Activated CD8-positive, alpha-beta memory T cell treated with anti-CD3 and anti-CD28 coated beads, Interleukin-2, amount 50 U/mL, for 24 hours (primary cell): ENCODE results near the gene LYST.
"Not testable (repeated sequence)": the region's sequence is repeated elsewhere in the genome, so short reads cannot be mapped to it uniquely, and the experiment has no call there.

Source experiments
- DNase-seq: peaks from one replicate; pipeline ENCODE4 v3.0.0-alpha.2; 2020; ENCODE audit errors: extremely low read depth

The LYST gene

DNA sequence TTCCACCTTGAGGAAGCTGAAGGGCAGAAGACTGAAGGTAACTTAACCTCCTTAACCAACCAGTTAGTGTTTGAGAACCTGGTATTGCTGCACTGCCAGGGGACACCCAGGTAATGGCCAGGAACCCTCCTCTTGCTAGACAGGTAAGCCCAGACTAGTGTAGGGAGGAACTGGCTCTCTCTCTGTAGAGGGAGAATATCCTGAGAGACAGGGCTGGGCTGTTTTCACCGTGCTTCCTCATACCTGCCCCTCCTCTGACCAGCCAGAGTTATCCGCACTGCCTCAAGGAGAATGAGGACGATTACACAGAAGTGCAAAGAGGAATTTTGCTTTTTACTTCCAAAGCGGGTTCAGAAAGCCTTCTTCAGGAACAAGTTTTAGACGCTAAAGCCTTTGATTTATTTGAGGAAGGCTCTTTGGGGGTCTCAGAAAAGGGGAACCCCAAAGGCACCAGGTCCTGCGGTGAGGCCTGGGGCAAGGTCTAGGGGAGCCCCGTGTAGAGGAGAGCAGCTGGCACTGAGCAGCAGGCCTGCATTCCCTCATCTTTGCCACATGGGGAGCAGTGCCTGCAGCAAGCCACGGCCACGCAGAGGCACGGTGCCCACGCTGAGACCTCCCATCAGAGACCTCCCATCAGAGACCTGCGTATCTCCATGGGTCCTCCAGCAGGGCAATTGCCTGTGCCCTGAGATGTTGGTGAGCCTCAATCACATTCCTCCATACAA lies 230.6 kb downstream of the LYST start:
- no peak for DNase-seq

DNA sequence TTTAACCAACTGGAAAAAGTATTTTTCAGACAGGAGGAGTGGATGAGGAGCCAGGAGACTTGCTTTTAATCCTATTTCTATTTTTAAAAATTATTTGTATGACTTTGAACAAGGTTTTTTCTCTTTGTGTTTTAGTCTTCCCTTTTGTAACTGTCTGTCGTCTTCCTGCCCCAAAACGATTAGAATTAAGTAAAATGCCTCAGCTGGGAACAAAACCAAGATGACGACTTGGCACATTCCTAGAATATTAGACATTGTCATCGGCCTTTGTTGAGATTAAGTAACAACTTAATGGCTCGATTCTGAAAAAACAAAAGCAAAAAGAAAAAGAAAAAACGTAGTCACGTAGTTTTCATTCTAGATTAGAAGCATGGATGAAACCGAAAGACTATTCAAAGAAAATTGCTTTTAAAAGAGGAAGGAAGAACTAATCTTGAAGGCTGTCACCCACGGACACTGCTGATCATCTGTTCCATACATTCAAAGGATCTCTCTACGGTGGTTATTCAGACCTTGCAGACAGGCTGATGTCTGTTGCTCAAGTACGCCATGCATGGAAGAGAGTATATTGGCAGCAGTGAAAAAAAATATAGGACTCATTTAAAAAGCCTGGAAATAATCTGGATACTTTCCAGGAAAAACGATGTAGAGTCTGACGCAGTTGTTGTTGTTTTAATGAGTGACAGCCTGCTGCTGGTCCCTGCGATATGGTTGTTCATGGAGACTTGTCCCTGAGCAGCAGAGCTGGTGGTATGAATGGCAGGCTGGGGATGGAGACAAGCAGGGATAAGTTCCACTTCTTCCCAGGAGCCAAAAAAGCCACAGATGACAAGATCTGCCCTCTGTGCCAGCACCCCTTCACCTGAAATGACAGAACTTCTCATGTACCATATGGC lies 234.0 kb downstream of the LYST start:
- DNase-seq, result no peak

GRCh38 chr1:235631816-235632215 lies 234.9 kb downstream of the LYST start:
- DNase-seq, result no peak

GRCh38 chr1:235628316-235629005 lies 238.2 kb downstream of the LYST start:
- DNase-seq, result no peak

GRCh38 chr1:235625831-235626230 lies 240.9 kb downstream of the LYST start:
- no peak for DNase-seq

DNA sequence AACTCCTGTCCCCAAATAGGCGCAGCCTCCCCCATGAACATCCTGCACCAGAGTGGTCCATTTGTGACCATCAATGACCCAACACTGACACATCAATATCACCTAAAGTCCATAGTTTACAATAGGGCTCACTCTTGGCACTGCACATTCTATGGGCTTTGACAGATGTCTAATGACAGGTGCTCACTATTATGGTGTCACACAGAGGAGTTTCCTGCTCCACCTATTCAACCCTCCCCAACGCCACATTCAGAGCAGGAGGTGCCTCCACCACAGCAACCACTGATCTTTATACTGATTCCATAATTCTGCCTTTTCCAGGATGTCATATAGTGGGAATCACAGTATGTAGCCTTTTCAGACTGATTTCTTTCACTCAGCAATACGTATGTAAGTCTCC lies 241.4 kb downstream of the LYST start:
- DNase-seq, result no peak

DNA sequence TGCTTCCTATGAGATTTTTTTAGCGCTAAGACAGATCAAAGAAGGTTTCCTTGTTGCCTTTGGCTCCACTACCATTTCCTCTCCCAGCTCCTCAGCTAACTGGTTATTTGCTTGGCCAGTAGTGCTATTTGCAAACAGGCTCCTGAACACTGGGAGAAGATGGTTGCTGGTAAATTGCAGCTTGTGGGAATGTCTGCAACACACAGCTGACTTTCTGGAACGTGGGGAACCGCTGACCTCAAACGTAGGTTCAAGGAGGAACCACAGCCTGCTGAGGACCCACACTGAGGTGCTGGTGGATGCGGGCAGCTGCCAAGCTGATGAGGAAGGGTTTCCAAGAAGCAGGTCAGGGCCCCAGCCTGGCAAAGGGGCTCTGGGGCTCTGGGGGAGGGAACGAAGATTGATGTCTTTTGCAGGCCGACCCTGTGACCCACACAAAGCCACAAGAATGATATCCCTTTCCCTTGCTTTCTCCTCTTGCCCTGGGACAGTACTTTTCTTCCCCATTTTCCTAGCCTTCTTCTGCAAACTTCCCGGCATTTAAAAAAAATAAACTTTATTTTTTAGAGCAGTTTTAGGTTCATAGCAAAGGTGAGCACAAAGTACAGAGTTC lies 241.9 kb downstream of the LYST start:
- no peak for DNase-seq

GRCh38 chr1:235622936-235623779 lies 243.5 kb downstream of the LYST start:
- no peak for DNase-seq

- not testable (repeated sequence) for DNase-seq
Observed at GRCh38 chr1:235619149-235619548, 247.6 kb downstream of the LYST start.

GRCh38 chr1:235617808-235618207 lies 248.9 kb downstream of the LYST start:
- no peak for DNase-seq

- no peak for DNase-seq
Observed at GRCh38 chr1:235617140-235617539, 249.6 kb downstream of the LYST start.

GRCh38 chr1:235614442-235614954 lies 252.2 kb downstream of the LYST start:
- no peak for DNase-seq

- DNase-seq, result no peak
Observed at GRCh38 chr1:235613602-235614001, 253.1 kb downstream of the LYST start.

GRCh38 chr1:235612761-235613160 lies 253.9 kb downstream of the LYST start:
- DNase-seq, result no peak
